Measurements from ENCODE around the gene FKBP8. TPM values are rescaled to one million over a fixed set of nuclear protein-coding genes. Genes with fewer than 3 reads are reported as not detected.
A peak's percentile ranks its signal among the peaks of the same experiment; 100 is the strongest.

The FKBP8 gene
- total RNA-seq, 4 donors from 2014 or later: 267 to 318 (median 275) TPM

GRCh38 chr19:18500799-18501198, 42.6 kb downstream of the FKBP8 start:
- no peaks in the 10 kb centered on the region for H3K27me3 ChIP-seq
- TF ChIP-seq POLR2AphosphoS5 (IDR thresholded peaks at IDR 0.05) (no peak), POLR2A (IDR thresholded peaks at IDR 0.05) (no peak), EP300 (IDR thresholded peaks at IDR 0.05; ENCODE audit: low read depth) (no peak), CTCF (IDR thresholded peaks at IDR 0.05) (no peak)
- intact Hi-C loops (cut with DNase I; ENCODE audit: low total_unique reads): loop anchor here (5.0 kb wide), 1 partner anchor 333 kb away; no protein-coding TSS in a partner anchor
- H3K9me3 ChIP-seq: no peaks in the 10 kb centered on the region
- H3K4me3 ChIP-seq: no peak overlapping the region
- 72 to 100% methylated on average over 1 to 11 of the region's 11 CpGs for WGBS, 2 donors (ENCODE audit: low coverage in 1 of 2)
- H3K27ac ChIP-seq: peak overlapping the region; percentile 15 to 78 (median 18)
- in situ Hi-C loops (cut with MboI; ENCODE audit: low pct_ligation_motif_present in 1 of 4, low pct_unique_long_range_greater_than_20kb in 1 of 4, low sequenced_read_pairs in 3 of 4): no loop called here
- no peaks in the 10 kb centered on the region for H3K36me3 ChIP-seq
- H3K4me1 ChIP-seq: peaks cover 56 to 91% (median 82%) of the 10 kb centered on the region in 4 donors
- no peak for DNase-seq

- in situ Hi-C loops (cut with MboI; ENCODE audit: low pct_ligation_motif_present in 1 of 4, low pct_unique_long_range_greater_than_20kb in 1 of 4, low sequenced_read_pairs in 3 of 4) (no loop called here), intact Hi-C loops (cut with DNase I; ENCODE audit: low total_unique reads) (loop anchor here (5.0 kb wide), 1 partner anchor 333 kb away; no protein-coding TSS in a partner anchor)
- no peak for DNase-seq
- TF ChIP-seq EP300 (IDR thresholded peaks at IDR 0.05; ENCODE audit: low read depth) (no peak), POLR2A (IDR thresholded peaks at IDR 0.05) (no peak), CTCF (IDR thresholded peaks at IDR 0.05) (no peak), POLR2AphosphoS5 (IDR thresholded peaks at IDR 0.05) (no peak)
- no peaks in the 10 kb centered on the region for H3K9me3 ChIP-seq
- H3K4me3 ChIP-seq: no peak overlapping the region
- H3K27ac ChIP-seq: peak overlapping the region; percentile 15 to 78 (median 18)
- H3K36me3 ChIP-seq: no peaks in the 10 kb centered on the region
- H3K4me1 ChIP-seq: peaks cover 56 to 91% (median 82%) of the 10 kb centered on the region in 4 donors
- H3K27me3 ChIP-seq: no peaks in the 10 kb centered on the region
- WGBS, 2 donors (ENCODE audit: low coverage in 1 of 2): 67 to 69% methylated on average over 1 to 7 of the region's 7 CpGs
Observed at GRCh38 chr19:18500376-18500775, 43.0 kb downstream of the FKBP8 start.

GRCh38 chr19:18499055-18499775, 44.2 kb downstream of the FKBP8 start:
- DNase-seq: no peak
- Histone ChIP-seq H3K9me3 (no peaks in the 10 kb centered on the region), H3K27me3 (no peaks in the 10 kb centered on the region), H3K4me3 (no peak overlapping the region), H3K36me3 (no peaks in the 10 kb centered on the region), H3K27ac (peak overlapping the region; percentile 8 to 42 (median 26)), H3K4me1 (peaks cover 44 to 91% (median 81%) of the 10 kb centered on the region in 4 donors)
- intact Hi-C loops (cut with DNase I; ENCODE audit: low total_unique reads): no loop called here
- TF ChIP-seq POLR2A (IDR thresholded peaks at IDR 0.05) (no peak), POLR2AphosphoS5 (IDR thresholded peaks at IDR 0.05) (no peak), EP300 (IDR thresholded peaks at IDR 0.05; ENCODE audit: low read depth) (no peak), CTCF (IDR thresholded peaks at IDR 0.05) (no peak)
- in situ Hi-C loops (cut with MboI; ENCODE audit: low pct_ligation_motif_present in 1 of 4, low pct_unique_long_range_greater_than_20kb in 1 of 4, low sequenced_read_pairs in 3 of 4): no loop called here
- WGBS, 2 donors (ENCODE audit: low coverage in 1 of 2): 79% methylated on average over 7 of the region's 7 CpGs; no CpG with 5 or more reads in 1 of the 2 donors

GRCh38 chr19:18496980-18497256, 46.5 kb downstream of the FKBP8 start:
- 56 to 72% methylated on average over 1 to 4 of the region's 4 CpGs for WGBS, 2 donors (ENCODE audit: low coverage in 1 of 2)

More at GRCh38 chr19:18496980-18497256, 46.5 kb downstream of the FKBP8 start:
- no peaks in the 10 kb centered on the region for H3K27me3 ChIP-seq
- intact Hi-C loops (cut with DNase I; ENCODE audit: low total_unique reads) (no loop called here), in situ Hi-C loops (cut with MboI; ENCODE audit: low pct_ligation_motif_present in 1 of 4, low pct_unique_long_range_greater_than_20kb in 1 of 4, low sequenced_read_pairs in 3 of 4) (no loop called here)
- no peak overlapping the region for H3K4me3 ChIP-seq
- peaks cover 21 to 83% (median 63%) of the 10 kb centered on the region in 4 donors for H3K4me1 ChIP-seq
- H3K27ac ChIP-seq: peak overlapping the region; percentile 44 to 63 (median 62)
- no peak for DNase-seq
- H3K36me3 ChIP-seq: no peaks in the 10 kb centered on the region
- H3K9me3 ChIP-seq: no peaks in the 10 kb centered on the region
- TF ChIP-seq POLR2A (IDR thresholded peaks at IDR 0.05): no peak
- no peak for TF ChIP-seq EP300 (IDR thresholded peaks at IDR 0.05; ENCODE audit: low read depth)

Measured in transverse colon (tissue), 4 donors.